HK-2 (cell line): Measurements from ENCODE around the gene B3GALT5.

Experiments
- DNase-seq: peaks from one replicate; pipeline ENCODE4 v3.0.0-alpha.2; 2018; ENCODE audit not compliant: unreplicated experiment

Gene B3GALT5

DNA sequence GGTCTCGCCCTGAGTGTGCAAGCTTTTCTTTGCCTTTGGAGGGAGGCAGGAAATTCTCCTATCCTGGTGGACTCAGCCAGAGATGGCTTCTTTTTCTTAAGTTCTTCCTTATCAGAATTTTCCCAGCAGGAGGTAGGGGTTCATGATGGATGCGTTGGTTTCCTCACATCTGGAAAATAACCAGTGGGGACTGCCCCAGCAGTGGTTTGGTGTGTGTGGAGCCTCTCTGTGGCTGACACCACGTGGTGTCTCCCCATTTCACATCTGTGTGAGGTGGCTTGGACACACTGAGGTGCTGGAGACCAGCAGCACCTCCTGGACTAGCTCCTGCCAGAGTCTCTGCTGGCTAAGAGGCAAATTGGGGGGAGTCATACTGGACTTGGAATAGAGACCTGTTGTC, 32.6 kb downstream of the B3GALT5 start:
- DNase-seq: no peak

DNA sequence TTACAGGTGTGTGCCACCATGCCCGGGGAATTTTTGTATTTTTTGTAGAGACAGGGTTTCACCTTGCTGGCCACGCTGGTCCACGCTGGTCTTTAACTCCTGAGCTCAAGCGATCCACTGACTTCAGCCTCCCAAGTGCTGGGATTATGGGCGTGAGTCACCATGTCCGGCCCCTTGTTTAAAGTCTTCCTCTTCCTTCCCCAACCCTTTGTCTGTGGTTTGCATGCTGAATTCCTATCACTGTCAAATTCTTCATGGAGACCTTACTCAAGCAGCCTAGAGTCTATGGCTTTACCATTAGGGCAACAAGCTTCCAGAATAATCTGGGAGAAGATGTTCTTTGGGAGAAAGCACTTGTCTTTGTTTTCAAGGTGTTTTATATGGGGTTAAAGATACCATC, 34.7 kb downstream of the B3GALT5 start:
- DNase-seq: no peak

DNA sequence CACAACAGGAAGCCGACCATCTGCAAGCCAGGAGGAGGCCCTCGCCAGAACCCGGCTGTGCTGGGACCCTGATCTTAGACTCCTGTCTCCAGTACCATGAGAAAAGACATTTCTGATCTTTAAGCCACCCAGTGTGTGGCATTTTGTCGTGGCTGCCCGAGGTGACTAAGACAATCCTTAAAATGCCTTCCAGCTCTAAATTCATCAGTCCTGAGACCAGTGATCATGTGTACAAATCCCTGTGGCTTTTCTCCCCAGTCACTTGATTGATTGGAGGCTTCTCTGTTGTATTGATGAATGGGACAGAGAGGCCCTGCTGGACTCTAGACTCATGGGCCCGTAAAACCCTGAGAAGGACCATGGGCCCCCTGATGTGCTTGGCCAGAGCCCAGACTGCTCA, 36.1 kb downstream of the B3GALT5 start:
- DNase-seq: no peak

DNA sequence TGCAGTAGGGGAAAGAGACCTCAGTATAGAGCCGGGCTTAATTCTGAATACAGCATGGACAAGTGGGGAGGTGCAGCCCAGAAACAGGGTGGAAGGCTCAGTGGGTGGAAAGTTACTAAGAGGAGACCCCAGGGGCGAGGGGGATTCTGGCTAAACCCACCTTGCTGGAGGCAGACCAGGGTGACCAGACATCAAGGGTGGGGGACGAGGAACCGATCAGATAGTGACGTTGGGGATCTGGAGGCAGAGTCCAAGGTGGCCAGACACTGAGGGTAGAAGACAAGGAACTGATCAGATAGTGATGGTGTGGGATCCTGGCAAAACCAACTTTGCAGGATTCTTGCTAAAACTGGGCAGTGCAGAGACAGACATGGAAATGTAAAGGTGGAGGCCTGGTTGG, 36.8 kb downstream of the B3GALT5 start:
- DNase-seq: no peak

DNA sequence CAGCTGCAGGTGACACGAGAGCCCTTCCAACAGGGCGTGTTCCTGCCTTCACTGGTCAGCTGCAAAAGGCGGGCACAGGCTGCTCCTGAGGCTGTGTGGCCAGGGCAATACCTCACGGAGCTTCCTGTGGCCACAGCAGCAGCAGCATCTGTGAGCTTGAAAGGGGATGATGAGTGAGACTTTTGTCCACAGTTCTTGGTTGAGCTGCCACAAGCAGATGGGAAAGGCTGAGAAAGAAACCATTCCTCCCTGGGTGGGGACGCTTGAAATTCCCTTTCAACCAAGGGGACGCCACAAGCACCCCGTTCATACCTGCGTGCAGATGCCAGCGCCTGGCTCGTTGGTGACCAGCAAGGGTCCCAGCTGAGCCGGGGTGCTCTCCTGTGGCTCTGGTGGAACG, 37.6 kb downstream of the B3GALT5 start:
- no peak for DNase-seq

DNA sequence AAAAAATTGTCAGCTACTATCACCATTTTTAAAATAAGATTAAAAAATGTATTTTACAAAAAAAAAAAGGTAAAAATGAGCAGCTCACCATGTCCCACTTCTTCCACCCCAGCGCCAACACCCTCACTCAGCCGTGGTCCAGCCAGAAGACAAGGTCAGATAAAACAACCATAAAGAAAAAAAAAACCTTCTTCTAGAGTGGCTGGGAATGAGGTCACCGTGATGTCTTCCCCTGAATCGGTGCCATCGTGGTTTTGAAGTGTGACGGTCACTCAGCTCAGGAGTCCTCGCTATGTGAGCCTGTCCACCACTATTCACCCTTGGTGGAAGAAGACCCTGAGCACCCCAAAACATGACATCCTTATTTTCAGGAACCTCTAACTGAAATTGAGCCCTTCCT, 38.1 kb downstream of the B3GALT5 start:
- DNase-seq: no peak

DNA sequence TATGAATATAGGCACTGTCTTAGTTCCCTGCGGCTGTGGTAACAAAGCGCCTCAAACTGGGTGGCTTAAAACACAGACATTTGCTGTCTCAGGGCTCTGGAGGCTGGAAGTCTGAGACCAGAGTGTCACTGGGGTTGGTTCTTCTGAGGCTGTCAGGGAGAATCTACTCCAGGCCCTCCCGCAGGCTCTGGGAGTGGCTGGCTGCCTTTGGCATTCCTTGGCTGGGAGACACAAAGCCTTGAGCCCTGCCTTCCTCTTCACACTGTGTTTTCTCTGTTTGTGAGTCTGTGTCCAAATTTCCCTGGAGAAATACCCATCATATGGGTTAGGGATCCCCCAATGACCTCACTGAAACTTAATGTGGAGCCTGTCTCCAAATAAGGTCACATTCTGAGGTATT, 38.5 kb downstream of the B3GALT5 start:
- no peak for DNase-seq

DNA sequence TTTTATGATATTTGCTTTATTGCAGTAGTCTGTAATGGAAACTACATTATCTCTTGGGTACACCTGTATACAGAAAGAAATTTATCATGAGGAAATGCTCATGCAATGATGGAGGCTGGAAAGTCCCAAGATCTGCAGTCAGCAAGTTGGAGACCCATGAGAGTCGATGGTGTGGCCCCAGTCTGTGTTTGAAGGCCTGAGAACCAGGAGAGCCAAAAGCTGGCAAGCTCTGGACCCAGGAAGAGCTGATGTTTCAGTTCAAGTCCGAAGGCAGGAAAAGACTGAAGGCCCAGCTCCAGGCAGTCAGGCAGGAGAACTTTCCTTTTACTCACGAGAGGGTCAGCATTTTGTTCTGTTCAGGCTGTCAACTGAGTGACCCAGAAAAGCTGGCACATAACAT, 42.2 kb downstream of the B3GALT5 start:
- DNase-seq: no peak

DNA sequence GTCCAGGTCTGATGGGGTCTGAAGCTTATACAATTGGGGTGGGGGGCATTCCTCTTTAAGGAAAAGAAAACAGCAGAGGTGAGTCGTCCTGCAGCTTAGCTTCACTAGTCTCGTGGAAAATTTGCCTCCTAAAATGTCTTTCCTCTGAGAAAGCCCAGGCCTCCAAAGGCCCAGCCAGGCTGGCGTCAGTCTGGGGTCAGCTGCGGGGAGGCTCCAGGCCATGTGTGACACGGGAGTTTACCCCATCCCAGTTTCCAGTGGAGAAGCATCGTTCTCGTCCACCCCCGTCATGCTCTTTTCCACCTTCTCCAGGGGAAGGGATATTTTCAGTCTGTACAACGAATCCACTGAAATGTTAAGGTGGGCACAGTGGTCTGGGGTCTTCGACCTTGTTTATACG, 42.8 kb downstream of the B3GALT5 start:
- no peak for DNase-seq

DNA sequence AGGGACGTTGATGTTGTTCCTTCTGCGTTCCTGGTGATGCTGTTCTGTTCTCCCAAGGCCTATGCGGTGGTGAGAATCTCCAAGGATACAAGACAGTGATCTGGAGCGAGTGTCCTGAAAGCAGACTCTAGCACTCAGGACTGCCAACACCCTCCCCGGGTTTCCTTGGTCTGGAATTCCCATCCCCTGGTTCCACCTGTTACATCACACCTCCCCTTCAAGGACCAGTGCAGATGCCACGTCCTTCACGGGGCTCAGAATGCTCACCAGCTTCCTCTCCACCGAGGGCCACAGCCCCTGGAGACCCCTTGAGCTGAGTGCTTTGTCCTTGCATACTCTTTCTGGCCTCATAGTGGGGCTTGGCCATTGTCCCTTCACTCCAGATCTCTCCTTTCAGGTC, 43.5 kb downstream of the B3GALT5 start:
- DNase-seq: no peak

DNA sequence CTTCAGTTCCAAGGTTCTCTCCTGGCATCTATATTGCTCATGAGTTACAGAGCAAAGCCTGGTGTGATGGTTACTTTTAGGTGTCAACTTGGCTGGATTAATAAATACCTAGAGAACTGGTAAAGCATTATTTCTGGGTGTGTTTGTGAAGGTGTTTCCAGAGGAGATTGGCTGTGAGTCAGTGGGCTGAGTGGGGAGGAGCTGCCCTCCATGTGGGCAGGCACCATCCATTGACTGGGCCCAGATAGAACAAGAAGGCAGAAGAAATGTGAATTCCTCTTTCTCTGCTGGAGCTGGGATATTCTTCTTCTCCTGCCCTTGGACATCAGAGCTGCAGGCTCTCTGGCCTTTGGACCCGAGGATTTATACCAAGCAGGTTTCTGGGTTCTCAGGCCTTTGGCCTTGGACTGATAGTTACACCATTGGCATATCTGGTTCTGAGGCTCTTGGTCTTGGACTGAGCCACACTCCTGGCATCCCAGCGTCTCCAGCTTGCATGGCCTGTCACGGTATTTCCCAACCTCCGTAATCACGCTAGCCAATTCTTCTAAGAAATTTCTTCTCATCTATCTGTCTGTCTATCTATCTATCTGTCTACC, 44.5 kb downstream of the B3GALT5 start:
- no peak for DNase-seq

DNA sequence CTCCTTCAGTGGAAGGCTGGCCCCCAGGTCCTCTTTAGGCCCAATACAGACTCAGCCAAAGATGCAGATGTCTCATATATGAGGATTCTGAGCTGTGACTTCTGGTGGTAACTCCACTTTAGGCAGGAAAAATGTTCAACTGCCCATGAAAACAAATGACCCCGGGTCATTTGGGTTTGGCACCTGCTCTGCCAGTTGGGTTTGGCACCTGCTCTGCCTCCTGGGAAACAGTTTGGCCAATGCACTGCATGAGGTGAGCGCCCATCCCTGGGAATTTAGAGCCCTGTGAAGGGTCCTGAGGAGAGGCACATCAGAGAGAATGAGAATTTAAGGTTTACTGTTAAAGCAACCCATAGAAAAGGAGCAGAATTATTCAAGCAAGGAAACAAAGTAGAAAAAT, 45.3 kb downstream of the B3GALT5 start:
- no peak for DNase-seq

DNA sequence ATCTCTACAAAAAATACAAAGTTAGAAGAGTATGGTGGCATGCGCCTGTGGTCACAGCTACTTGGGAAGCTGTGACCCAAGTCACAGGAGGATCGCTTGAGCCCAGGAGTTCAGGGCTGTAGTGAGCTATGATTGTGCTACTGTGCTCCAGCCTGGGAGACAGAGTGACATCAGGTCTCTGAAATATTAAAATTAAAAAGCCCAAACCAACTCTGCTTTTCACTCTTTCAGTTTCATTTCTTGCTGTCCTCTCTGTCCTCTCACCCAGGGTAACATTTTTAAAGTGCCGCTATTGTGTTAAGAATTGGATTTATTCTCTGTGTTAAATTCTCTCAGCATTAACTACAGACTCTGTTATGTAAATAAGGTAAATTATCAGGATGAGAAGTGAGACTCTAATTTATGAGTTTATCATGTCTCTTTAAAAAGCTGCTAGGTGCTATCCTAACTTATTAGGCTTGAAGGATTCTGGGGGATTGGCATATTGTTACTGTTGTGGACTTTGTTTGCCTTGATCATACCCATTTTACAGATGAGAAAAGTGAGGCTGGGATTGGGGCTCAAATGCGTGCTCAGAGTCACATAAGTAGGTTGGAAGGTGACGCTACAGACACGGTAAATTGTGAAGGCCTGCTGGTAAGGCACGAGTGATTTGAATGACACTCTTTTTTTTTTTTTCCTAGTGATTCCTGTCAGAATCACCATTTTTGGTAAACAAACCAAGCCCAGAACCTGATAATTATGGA, 46.5 kb downstream of the B3GALT5 start:
- no peak for DNase-seq

DNA sequence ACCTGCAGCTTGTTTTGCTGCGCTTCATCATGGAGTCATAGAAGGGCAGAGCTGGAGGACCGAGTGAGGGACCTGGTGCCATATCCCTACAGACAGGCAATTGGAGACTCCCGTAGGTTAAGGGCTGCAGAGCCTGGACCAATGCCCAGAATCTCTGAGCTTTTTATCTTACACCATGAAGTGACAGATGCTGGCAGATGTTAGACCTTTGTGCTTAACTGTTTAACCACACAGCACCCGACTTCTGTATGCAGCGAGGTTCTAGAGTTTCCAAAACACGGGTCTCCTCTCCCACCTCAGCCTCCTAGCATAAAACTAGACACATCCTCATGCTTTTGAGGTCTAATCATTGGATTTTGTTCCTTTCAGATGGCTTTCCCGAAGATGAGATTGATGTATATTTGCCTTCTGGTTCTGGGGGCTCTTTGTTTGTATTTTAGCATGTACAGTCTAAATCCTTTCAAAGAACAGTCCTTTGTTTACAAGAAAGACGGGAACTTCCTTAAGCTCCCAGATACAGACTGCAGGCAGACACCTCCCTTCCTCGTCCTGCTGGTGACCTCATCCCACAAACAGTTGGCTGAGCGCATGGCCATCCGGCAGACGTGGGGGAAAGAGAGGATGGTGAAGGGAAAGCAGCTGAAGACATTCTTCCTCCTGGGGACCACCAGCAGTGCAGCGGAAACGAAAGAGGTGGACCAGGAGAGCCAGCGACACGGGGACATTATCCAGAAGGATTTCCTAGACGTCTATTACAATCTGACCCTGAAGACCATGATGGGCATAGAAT, 47.6 kb downstream of the B3GALT5 start:
- DNase-seq: peak; percentile 50

DNA sequence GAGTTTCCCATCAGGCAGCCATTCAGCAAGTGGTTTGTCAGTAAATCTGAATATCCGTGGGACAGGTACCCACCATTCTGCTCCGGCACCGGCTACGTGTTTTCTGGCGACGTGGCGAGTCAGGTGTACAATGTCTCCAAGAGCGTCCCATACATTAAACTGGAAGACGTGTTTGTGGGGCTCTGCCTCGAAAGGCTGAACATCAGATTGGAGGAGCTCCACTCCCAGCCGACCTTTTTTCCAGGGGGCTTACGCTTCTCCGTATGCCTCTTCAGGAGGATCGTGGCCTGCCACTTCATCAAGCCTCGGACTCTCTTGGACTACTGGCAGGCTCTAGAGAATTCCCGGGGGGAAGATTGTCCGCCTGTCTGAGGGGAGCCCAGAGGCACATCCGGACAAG, 48.4 kb downstream of the B3GALT5 start:
- DNase-seq: no peak

DNA sequence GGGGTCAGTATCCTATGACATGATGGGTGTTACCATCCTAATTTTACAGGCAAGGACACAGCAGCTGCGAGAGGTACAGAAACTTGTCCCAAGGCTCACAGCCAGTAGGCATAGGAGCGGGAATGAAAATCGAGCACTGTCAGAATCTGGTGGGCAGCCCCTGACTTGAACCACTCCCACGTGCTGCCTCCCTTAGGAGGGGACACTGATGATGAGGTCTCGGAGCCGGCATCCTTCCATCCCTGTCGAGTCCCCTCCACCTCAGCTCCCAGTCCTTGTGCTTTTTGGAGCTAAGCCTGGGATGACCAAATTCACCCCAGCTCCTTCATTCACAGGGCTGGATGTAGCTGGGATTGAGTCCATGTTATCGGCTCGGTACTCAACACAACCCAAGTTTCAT, 49.0 kb downstream of the B3GALT5 start:
- DNase-seq: no peak

DNA sequence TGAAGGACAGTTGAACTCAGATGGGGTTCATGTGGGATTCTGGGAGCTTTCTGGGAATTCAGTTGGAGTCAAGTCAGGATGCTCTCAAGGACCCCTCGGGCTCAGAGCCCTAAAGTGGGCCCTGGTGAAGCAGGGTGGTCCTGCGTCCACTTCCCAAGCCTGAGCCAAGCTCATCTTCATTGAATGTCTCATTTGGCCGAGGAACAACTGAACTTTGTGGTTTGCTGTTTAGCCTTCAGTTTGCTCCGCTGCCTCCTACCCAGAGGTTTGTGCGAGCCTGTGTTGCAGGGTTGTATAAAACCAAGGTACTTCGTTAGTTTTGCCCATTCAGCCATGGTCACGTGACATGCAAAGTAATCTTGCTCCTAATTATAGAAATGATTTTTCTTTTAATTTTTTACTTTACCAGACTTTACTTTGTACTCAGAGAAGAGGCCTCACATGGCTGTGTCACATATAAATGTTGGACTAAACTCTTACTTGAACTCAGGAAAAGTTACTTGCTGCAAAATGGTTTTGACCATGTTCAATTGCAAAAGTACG, 49.7 kb downstream of the B3GALT5 start:
- DNase-seq: no peak

DNA sequence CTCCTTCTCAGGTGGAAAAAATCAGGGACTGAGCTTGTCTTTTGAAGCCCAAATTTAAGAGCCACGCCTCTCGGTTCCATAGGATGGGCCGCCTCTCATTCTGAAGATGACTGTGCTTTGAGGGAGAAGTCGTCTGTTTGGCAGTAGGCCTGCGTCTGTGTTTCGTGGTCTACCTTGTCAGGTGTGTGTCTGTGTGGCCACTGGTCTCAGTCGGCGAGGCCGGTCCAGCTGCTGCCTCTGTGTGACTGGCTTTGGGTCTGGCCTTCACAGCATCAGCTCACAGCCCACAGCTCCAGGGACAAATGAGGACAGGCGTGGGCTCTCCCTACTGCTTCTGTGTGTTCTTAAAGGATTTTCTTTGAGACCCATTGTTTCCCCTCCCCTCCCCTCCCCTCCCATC, 50.3 kb downstream of the B3GALT5 start:
- DNase-seq: no peak

DNA sequence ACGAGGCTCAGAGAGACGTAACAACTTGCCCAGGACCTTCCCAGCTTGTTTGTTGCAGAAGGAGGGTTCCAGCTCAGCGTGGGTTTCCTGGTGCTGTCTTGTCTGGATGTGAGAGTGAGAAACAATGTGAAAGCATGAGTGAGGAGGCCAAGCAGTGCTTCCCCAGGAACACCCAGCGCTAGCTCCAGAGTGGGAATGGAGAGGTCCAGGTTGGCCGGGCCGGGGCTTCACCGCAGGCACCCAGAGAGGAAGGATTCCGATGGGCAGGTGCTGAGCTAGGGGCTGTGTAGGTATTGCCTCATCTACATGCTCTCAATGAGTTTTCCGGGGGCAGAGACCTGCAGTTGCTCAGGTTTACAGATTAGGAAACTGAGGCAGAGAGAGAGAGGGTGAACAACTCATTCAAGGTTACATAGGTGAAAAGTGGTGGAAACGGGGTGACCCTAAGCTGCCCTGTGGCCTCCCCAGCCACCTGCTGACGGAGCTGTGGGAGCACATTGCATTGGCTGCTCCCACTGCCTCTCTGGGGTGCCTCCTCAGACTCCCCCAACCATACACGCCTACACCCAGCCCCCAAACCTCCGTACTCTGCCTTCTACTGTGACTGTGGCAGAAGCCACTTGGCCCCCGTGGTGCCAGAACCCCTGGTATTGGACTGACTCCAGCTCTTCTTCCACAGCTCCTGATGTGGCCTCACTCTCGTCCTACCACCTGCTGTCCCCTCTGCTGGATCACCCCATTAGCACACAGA, 51.2 kb downstream of the B3GALT5 start:
- DNase-seq: no peak

DNA sequence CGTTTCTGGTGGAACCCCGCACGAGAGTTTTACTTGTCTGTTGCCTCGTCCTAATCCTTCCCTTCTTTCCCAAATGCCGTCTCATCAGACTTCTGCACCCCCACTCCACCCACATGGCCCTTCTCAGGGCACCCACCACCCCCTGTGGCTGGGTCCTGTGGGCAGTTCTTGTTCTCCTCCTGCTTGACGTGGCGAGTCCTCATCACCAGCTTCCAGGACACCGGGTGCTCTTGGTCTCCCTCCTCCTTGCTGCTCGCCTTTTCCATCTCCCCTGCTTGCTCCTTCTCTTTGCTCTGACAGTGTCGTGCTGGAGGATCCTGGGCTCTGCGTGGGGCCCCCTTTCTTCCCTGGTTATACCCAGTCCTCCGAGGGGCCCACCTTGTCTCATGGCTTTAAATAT, 51.8 kb downstream of the B3GALT5 start:
- no peak for DNase-seq

DNA sequence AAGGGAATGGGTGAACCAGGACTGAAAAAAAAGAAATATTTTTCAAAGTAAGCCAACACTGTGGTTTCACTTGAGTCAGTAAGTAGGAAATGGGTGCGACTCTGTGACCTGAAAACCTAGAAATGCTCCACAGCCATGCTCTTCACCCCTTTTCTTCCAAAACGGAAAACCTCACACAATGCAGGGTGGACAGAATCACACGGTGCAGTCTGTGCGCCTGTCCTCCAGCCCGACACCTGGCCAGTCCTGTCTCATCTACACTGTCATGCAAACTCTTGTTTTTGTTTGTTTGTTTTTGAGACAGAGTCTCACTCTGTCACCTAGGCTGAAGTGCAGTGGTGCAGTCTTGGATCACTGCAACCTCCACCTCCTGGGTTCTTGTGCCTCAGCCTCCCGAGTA, 53.3 kb downstream of the B3GALT5 start:
- no peak for DNase-seq

DNA sequence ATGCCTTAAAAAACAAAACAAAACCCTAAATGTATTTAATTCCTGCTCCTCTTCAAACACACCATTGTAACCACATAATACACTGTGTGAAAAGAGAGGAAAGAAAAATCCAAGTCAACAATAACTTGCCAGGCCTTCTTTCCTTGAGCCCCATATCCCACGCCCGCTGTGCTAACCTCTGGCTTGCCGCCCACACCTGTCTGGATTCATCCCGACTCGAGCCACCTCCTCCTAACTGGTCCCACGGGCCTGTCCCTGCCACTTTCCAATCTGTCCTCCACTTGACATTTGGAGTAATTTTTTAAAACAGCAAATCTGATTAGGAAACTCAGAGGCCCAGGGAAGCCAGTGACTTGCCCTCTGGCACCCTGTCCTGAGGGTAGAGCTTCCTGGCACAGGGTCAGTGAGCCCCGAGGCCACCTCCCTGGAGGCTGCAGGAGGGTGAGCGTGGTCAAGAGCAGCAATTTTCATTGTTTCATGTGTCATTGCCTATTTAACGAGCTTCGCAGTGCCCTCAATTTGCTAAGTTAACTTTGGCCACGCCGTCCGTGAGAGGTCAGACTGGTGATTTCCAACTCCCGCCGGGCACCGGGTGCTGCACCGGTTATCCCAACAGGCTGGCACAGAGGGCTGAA, 54.1 kb downstream of the B3GALT5 start:
- no peak for DNase-seq
